H9 (cell line): Measurements from ENCODE around the gene PRR35. TPM values are rescaled to one million over a fixed set of nuclear protein-coding genes. Genes with fewer than 3 reads are reported as not detected.

ENCODE experiments used
- DNase-seq: peaks from one replicate; pipeline ENCODE4 v3.0.0-alpha.2; 2017
- H2AFZ ChIP-seq: one replicate; pipeline ENCODE4 v1.6.1; 2013; ENCODE audit warnings: mild to moderate bottlenecking, low read length, control low read depth, moderate library complexity
- H2AK5ac ChIP-seq: 2 replicates; pipeline ENCODE4 v1.6.1; 2013; ENCODE audit warnings: low read length, control low read depth, mixed read lengths; ENCODE audit not compliant: insufficient read length
- H2BK120ac ChIP-seq: one replicate; pipeline ENCODE4 v1.6.1; 2013; ENCODE audit warnings: low read depth, mild to moderate bottlenecking, low read length, control low read depth, inconsistent platforms; ENCODE audit not compliant: poor library complexity, severe bottlenecking
- H2BK12ac ChIP-seq: 2 replicates; pipeline ENCODE4 v1.6.1; 2013; ENCODE audit warnings: low read length, control low read depth, mixed read lengths, low read depth; ENCODE audit not compliant: insufficient read length
- H2BK15ac ChIP-seq: 2 replicates; pipeline ENCODE4 v1.6.1; 2013; ENCODE audit warnings: low read depth, low read length, control low read depth
- H2BK20ac ChIP-seq: one replicate; pipeline ENCODE4 v1.6.1; 2013; ENCODE audit warnings: low read depth, mild to moderate bottlenecking, low read length, control low read depth, inconsistent platforms; ENCODE audit not compliant: poor library complexity, severe bottlenecking
- H2BK5ac ChIP-seq: 2 replicates; pipeline ENCODE4 v1.6.1; 2013; ENCODE audit warnings: low read length, control low read depth, mixed read lengths; ENCODE audit not compliant: insufficient read length
- H3K14ac ChIP-seq: 2 replicates; pipeline ENCODE4 v1.6.1; 2013; ENCODE audit warnings: low read length, control low read depth; ENCODE audit not compliant: insufficient read depth
- H3K18ac ChIP-seq: 2 replicates; pipeline ENCODE4 v1.6.1; 2013; ENCODE audit warnings: low read depth, mild to moderate bottlenecking, mixed read lengths, low read length, control low read depth; ENCODE audit not compliant: insufficient read length
- H3K23ac ChIP-seq: 2 replicates; pipeline ENCODE4 v1.6.1; 2013; ENCODE audit warnings: low read length, control low read depth, mixed read lengths, low read depth; ENCODE audit not compliant: insufficient read length
- H3K23me2 ChIP-seq: 2 replicates; pipeline ENCODE4 v1.6.1; 2013; ENCODE audit warnings: low read depth, mild to moderate bottlenecking, mixed read lengths, low read length, control low read depth; ENCODE audit not compliant: insufficient read length, poor library complexity, severe bottlenecking
- H3K27ac ChIP-seq: 2 replicates; pipeline ENCODE4 v1.5.1; 2013; ENCODE audit warnings: low read length, control low read depth, mixed read lengths, low read depth; ENCODE audit not compliant: insufficient read length
- H3K27me3 ChIP-seq: 2 replicates; pipeline ENCODE4 v1.6.1; 2013; ENCODE audit warnings: low read length, control low read depth, inconsistent platforms; ENCODE audit not compliant: insufficient read depth
- H3K4ac ChIP-seq: 2 replicates; pipeline ENCODE4 v1.6.1; 2013; ENCODE audit warnings: low read depth, mild to moderate bottlenecking, control low read depth, inconsistent platforms, low read length, moderate library complexity
- H3K4me1 ChIP-seq: 2 replicates; pipeline ENCODE4 v1.6.1; 2013; ENCODE audit warnings: low read length, control low read depth, inconsistent platforms; ENCODE audit not compliant: insufficient read depth
- H3K4me2 ChIP-seq: 2 replicates; pipeline ENCODE4 v1.6.1; 2013; ENCODE audit warnings: low read length, control low read depth, mixed read lengths; ENCODE audit not compliant: insufficient read length, insufficient read depth
- H3K56ac ChIP-seq: 2 replicates; pipeline ENCODE4 v1.6.1; 2013; ENCODE audit warnings: low read depth, mild to moderate bottlenecking, mixed read lengths, low read length, control low read depth; ENCODE audit not compliant: insufficient read length
- H3K79me1 ChIP-seq: 2 replicates; pipeline ENCODE4 v1.6.1; 2013; ENCODE audit warnings: low read depth, mild to moderate bottlenecking, moderate library complexity, low read length, control low read depth, inconsistent platforms; ENCODE audit not compliant: insufficient read depth, poor library complexity, severe bottlenecking
- H3K79me2 ChIP-seq: 2 replicates; pipeline ENCODE4 v1.6.1; 2013; ENCODE audit warnings: low read length, control low read depth, inconsistent platforms; ENCODE audit not compliant: insufficient read depth
- H3K9ac ChIP-seq: 2 replicates; pipeline ENCODE4 v1.6.1; 2013; ENCODE audit warnings: low read length, control low read depth, mixed read lengths; ENCODE audit not compliant: insufficient read length; ENCODE audit errors: extremely low read depth
- H3K9me3 ChIP-seq: one replicate; pipeline ENCODE4 v1.6.1; 2013; ENCODE audit warnings: low read depth, low read length, inconsistent platforms; ENCODE audit not compliant: control insufficient read depth
- H3T11ph ChIP-seq: one replicate; pipeline ENCODE4 v1.6.1; 2013; ENCODE audit warnings: mild to moderate bottlenecking, low read length, control low read depth, inconsistent platforms
- H4K20me1 ChIP-seq: one replicate; pipeline ENCODE4 v1.6.1; 2013; ENCODE audit not compliant: control insufficient read depth, insufficient read length, insufficient read depth
- H4K5ac ChIP-seq: 2 replicates; pipeline ENCODE4 v1.6.1; 2013; ENCODE audit warnings: low read depth, mild to moderate bottlenecking, mixed read lengths, low read length, control low read depth; ENCODE audit not compliant: insufficient read length
- H4K8ac ChIP-seq: replicated peaks from 2 replicates; pipeline ENCODE4 v1.6.1; 2013; ENCODE audit warnings: low read length, control low read depth, mixed read lengths, low read depth; ENCODE audit not compliant: insufficient read length
- H4K91ac ChIP-seq: 2 replicates; pipeline ENCODE4 v1.6.1; 2013; ENCODE audit warnings: low read depth, mild to moderate bottlenecking, moderate library complexity, mixed read lengths, low read length, control low read depth; ENCODE audit not compliant: insufficient read length
- H3K27ac Mint-ChIP-seq, 3 experiments: 2 replicates in 2 of 3; 3 replicates in 1 of 3; pipeline ENCODE4 v1.8.0; 2020 to 2021; ENCODE audit warnings: mixed read lengths in 3 of 3, mild to moderate bottlenecking in 1 of 3, moderate library complexity in 1 of 3
- H3K27me3 Mint-ChIP-seq: 2 replicates; pipeline ENCODE4 v1.8.0; 2021; ENCODE audit warnings: low read depth, mild to moderate bottlenecking, moderate library complexity, mixed read lengths
- H3K36me3 Mint-ChIP-seq, 3 experiments: 2 replicates in 2 of 3; 3 replicates in 1 of 3; pipeline ENCODE4 v1.8.0; 2020 to 2021; ENCODE audit warnings: low read depth in 3 of 3, mixed read lengths in 3 of 3; ENCODE audit not compliant: insufficient read depth in 1 of 3
- H3K4me1 Mint-ChIP-seq, 2 experiments: 2 replicates each; pipeline ENCODE4 v1.8.0; 2020; ENCODE audit warnings: mixed read lengths in 2 of 2
- H3K4me3 Mint-ChIP-seq, 2 experiments: 2 replicates in 1 of 2; 3 replicates in 1 of 2; pipeline ENCODE4 v1.8.0; 2020 to 2021; ENCODE audit warnings: mild to moderate bottlenecking in 2 of 2, mixed read lengths in 2 of 2, moderate library complexity in 1 of 2
- H3K9me3 Mint-ChIP-seq, 2 experiments: 2 replicates in 1 of 2; 3 replicates in 1 of 2; pipeline ENCODE4 v1.8.0; 2020; ENCODE audit warnings: mild to moderate bottlenecking in 2 of 2, mixed read lengths in 2 of 2, moderate library complexity in 1 of 2
- CTCF ChIP-seq: fragments of 200-600 bp; sonication (generic); conservative IDR thresholded peaks from 3 replicates; pipeline ENCODE4 v1.8.0; 2021; ENCODE audit warnings: antibody characterized with exemption, mild to moderate bottlenecking
- WGBS: extraction: QIAGEN DNeasy Blood & Tissue Kit; methylation state at CpG from one replicate; pipeline ENCODE4 v1.1.7; 2013; ENCODE audit warnings: missing lambda C conversion rate, low lambda C conversion rate, mixed read lengths; ENCODE audit not compliant: insufficient read length; ENCODE audit errors: extremely low coverage; 5-methylcytosine and 5-hydroxymethylcytosine counted together
- total RNA-seq: library from RNA; stranded (reverse); gene quantifications from 2 replicates; pipeline ENCODE4 v1.2.1, GENCODE V29; 2021

The PRR35 gene
- total RNA-seq, 1 experiment from 2014 or later: 0.33 TPM

GRCh38 chr16:526181-527014 lies 33.8 kb upstream of the PRR35 start:
- Histone ChIP-seq H3K4me1 (no peaks in the 10 kb centered on the region; the same call in 1 of the 2 replicates), H2BK120ac (no peak overlapping the region), H3K56ac (no peak overlapping the region), H3K4ac (no peak overlapping the region), H3K4me2 (peak overlapping the region; percentile 80), H2BK20ac (no peak overlapping the region), H4K91ac (no peak overlapping the region), H3K18ac (no peak overlapping the region), H4K5ac (no peak overlapping the region), H4K8ac (no peak overlapping the region), H3K79me1 (no peaks in the 10 kb centered on the region), H3K14ac (peak overlapping the region; percentile 65; the same call in 1 of the 2 replicates), H3K9ac (peak overlapping the region; percentile 15), H3K23ac (no peak overlapping the region), H3T11ph (no peak overlapping the region), H2BK12ac (no peak overlapping the region), H3K9me3 (no peaks in the 10 kb centered on the region), H3K27me3 (no peaks in the 10 kb centered on the region), H3K79me2 (peaks cover 22% of the 10 kb centered on the region; the same call in 1 of the 2 replicates), H3K23me2 (peaks cover 13% of the 10 kb centered on the region), H2BK15ac (no peak overlapping the region), H4K20me1 (peaks cover 6% of the 10 kb centered on the region), H2AK5ac (no peak overlapping the region), H3K27ac (no peak overlapping the region), H2AFZ (no peak overlapping the region), H2BK5ac (no peak overlapping the region)
- H3K27me3 Mint-ChIP-seq: no peaks in the 10 kb centered on the region; the same call in 1 of the 2 replicates
- DNase-seq: no peak
- H3K4me3 Mint-ChIP-seq: peak overlapping the region; percentile 79 to 87
- H3K27ac Mint-ChIP-seq: peak overlapping the region; percentile 41 to 92 (median 90); a peak in 6 of 7 replicates
- H3K36me3 Mint-ChIP-seq: peaks cover 0 to 12% (median 12%) of the 10 kb centered on the region in 3 experiments; a peak in 3 of 7 replicates
- peaks cover 18 to 23% of the 10 kb centered on the region in 2 experiments for H3K4me1 Mint-ChIP-seq
- no peak for TF ChIP-seq CTCF
- no peaks in the 10 kb centered on the region for H3K9me3 Mint-ChIP-seq
- no CpG with 5 or more reads among the region's 26 CpGs for WGBS
